HepG2 (cell line): ENCODE measurements around the gene ZFPM1. TPM values are rescaled to one million over a fixed set of nuclear protein-coding genes. Genes with fewer than 3 reads are reported as not detected.

Experiments
- BRCA1 ChIP-seq: sonication (generic); formaldehyde crosslinking; IDR thresholded peaks from 2 replicates; pipeline ENCODE4 v1.4.0; 2020; ENCODE audit warnings: missing genetic modification reagents
- CC2D1A ChIP-seq: sonication (generic); formaldehyde crosslinking; IDR thresholded peaks from 2 replicates; pipeline ENCODE4 v1.8.1; 2023; ENCODE audit warnings: mild to moderate bottlenecking, missing genetic modification reagents
- HCFC1 ChIP-seq: fragments of 150-350 bp; IDR thresholded peaks from 2 replicates; pipeline ENCODE4 v1.6.1; 2014; ENCODE audit warnings: low read depth, low read length
- KLF15 ChIP-seq: sonication (generic); formaldehyde crosslinking; IDR thresholded peaks from 2 replicates; pipeline ENCODE4 v1.8.1; 2023; ENCODE audit warnings: borderline replicate concordance, mild to moderate bottlenecking, inconsistent platforms, missing genetic modification reagents, mixed read lengths
- MED1 ChIP-seq: sonication (generic); formaldehyde crosslinking; IDR thresholded peaks from 2 replicates; pipeline ENCODE4 v1.4.0; 2020; ENCODE audit warnings: missing genetic modification reagents
- MXD4 ChIP-seq: IDR thresholded peaks from 2 replicates; pipeline ENCODE4 v1.6.1; 2016; ENCODE audit warnings: mild to moderate bottlenecking, missing biosample characterization, missing genetic modification reagents
- MYC ChIP-seq: sonication (generic); formaldehyde crosslinking; IDR thresholded peaks from 2 replicates; pipeline ENCODE4 v1.9.0; 2021; ENCODE audit warnings: missing genetic modification reagents, borderline replicate concordance
- NFE2L1 ChIP-seq: sonication (generic); formaldehyde crosslinking; IDR thresholded peaks from 2 replicates; pipeline ENCODE4 v1.4.0; 2020; ENCODE audit warnings: missing genetic modification reagents, mild to moderate bottlenecking, borderline replicate concordance
- RARA ChIP-seq: IDR thresholded peaks from 2 replicates; pipeline ENCODE4 v1.6.1; 2016; ENCODE audit warnings: missing genetic modification reagents, missing compliant biosample characterization
- SIN3B ChIP-seq: fragments of 150-350 bp; IDR thresholded peaks from 2 replicates; pipeline ENCODE4 v1.6.1; 2014; ENCODE audit warnings: low read length
- SRSF1 ChIP-seq: fragments of 200-400 bp; formaldehyde crosslinking; optimal IDR thresholded peaks from 2 replicates; pipeline ENCODE3; 2017; ENCODE audit warnings: mild to moderate bottlenecking, low read depth, low read length, moderate library complexity
- TGIF2 ChIP-seq: IDR thresholded peaks from 2 replicates; pipeline ENCODE4 v1.6.1; 2016; ENCODE audit warnings: control low read depth, missing compliant biosample characterization
- WIZ ChIP-seq: sonication (generic); formaldehyde crosslinking; IDR thresholded peaks from 2 replicates; pipeline ENCODE4 v1.5.1; 2020; ENCODE audit warnings: mild to moderate bottlenecking, missing genetic modification reagents
- ZBTB3 ChIP-seq: sonication (generic); formaldehyde crosslinking; IDR thresholded peaks from 2 replicates; pipeline ENCODE4 v1.4.0; 2020; ENCODE audit warnings: low read depth, mild to moderate bottlenecking, moderate library complexity, missing genetic modification reagents, borderline replicate concordance
- ZNF121 ChIP-seq: sonication (generic); formaldehyde crosslinking; IDR thresholded peaks from 2 replicates; pipeline ENCODE4 v1.5.0; 2020; ENCODE audit warnings: mild to moderate bottlenecking, missing genetic modification reagents
- ZNF143 ChIP-seq: sonication (generic); formaldehyde crosslinking; IDR thresholded peaks from 2 replicates; pipeline ENCODE4 v1.4.0; 2020; ENCODE audit warnings: missing genetic modification reagents
- ZNF343 ChIP-seq: sonication (generic); formaldehyde crosslinking; IDR thresholded peaks from 2 replicates; pipeline ENCODE4 v1.4.0; 2020; ENCODE audit warnings: mild to moderate bottlenecking, missing genetic modification reagents
- ZNF678 ChIP-seq: sonication (generic); formaldehyde crosslinking; IDR thresholded peaks from 2 replicates; pipeline ENCODE4 v1.4.0; 2020; ENCODE audit warnings: mild to moderate bottlenecking, missing genetic modification reagents
- polyA plus RNA-seq, 8 experiments: library from polyadenylated mRNA; depleted of rRNA in 3 of 8; stranded (reverse) in 7 of 8; unstranded in 1 of 8; fragments of >200 nt; fragmentation: Illumina TruSeq in 4 of 8; extraction: Trizol in 4 of 8; gene quantifications; 2 replicates each; pipeline versions ENCODE4 v1.2.1 to v1.2.3, GENCODE V29; 2011 to 2016; ENCODE audit warnings: low read depth in 4 of 8, missing spikeins in 1 of 8, mixed read lengths in 1 of 8; ENCODE audit not compliant: insufficient read depth in 1 of 8
- total RNA-seq, 5 experiments: library from RNA; depleted of rRNA; stranded (reverse); fragments of >200 nt; fragmentation: Illumina TruSeq; extraction: Trizol; gene quantifications; 2 replicates each; pipeline ENCODE4 v1.2.3, GENCODE V29; 2016; ENCODE audit warnings: low read depth in 1 of 5
- TF ChIP-seq, protein P1 (sequence below): sonication (generic); formaldehyde crosslinking; IDR thresholded peaks from 2 replicates; pipeline ENCODE4 v1.8.0; 2022; ENCODE audit warnings: missing genetic modification reagents, mild to moderate bottlenecking, inconsistent platforms, borderline replicate concordance
- TF ChIP-seq, protein P2 (sequence below): sonication (generic); formaldehyde crosslinking; IDR thresholded peaks from 2 replicates; pipeline ENCODE4 v1.8.1; 2023; ENCODE audit warnings: mild to moderate bottlenecking, missing genetic modification reagents, borderline replicate concordance
- TF ChIP-seq, protein P3 (sequence below): sonication (generic); formaldehyde crosslinking; IDR thresholded peaks from 2 replicates; pipeline ENCODE4 v1.4.0; 2020; ENCODE audit warnings: mild to moderate bottlenecking, missing genetic modification reagents
- TF ChIP-seq, protein P4 (sequence below): sonication (generic); formaldehyde crosslinking; conservative IDR thresholded peaks from 2 replicates; pipeline ENCODE4 v1.5.0; 2020; ENCODE audit warnings: missing genetic modification reagents
- TF ChIP-seq, protein P5 (sequence below): sonication (generic); formaldehyde crosslinking; IDR thresholded peaks from 2 replicates; pipeline ENCODE4 v1.4.0; 2020; ENCODE audit warnings: missing genetic modification reagents
- TF ChIP-seq, protein P6 (sequence below): sonication (generic); formaldehyde crosslinking; IDR thresholded peaks from 2 replicates; pipeline ENCODE4 v1.4.0; 2020; ENCODE audit warnings: low read depth, mild to moderate bottlenecking, missing genetic modification reagents
- TF ChIP-seq, protein P7 (sequence below): sonication (generic); formaldehyde crosslinking; IDR thresholded peaks from 2 replicates; pipeline ENCODE4 v1.4.0; 2020; ENCODE audit warnings: missing genetic modification reagents

The ZFPM1 gene
- total and polyA plus RNA-seq, 2 of the 13 experiments (the other 11 are each of a cell fraction or from before 2014, with no cell fraction given), result 1.3 to 3.8 TPM

DNA sequence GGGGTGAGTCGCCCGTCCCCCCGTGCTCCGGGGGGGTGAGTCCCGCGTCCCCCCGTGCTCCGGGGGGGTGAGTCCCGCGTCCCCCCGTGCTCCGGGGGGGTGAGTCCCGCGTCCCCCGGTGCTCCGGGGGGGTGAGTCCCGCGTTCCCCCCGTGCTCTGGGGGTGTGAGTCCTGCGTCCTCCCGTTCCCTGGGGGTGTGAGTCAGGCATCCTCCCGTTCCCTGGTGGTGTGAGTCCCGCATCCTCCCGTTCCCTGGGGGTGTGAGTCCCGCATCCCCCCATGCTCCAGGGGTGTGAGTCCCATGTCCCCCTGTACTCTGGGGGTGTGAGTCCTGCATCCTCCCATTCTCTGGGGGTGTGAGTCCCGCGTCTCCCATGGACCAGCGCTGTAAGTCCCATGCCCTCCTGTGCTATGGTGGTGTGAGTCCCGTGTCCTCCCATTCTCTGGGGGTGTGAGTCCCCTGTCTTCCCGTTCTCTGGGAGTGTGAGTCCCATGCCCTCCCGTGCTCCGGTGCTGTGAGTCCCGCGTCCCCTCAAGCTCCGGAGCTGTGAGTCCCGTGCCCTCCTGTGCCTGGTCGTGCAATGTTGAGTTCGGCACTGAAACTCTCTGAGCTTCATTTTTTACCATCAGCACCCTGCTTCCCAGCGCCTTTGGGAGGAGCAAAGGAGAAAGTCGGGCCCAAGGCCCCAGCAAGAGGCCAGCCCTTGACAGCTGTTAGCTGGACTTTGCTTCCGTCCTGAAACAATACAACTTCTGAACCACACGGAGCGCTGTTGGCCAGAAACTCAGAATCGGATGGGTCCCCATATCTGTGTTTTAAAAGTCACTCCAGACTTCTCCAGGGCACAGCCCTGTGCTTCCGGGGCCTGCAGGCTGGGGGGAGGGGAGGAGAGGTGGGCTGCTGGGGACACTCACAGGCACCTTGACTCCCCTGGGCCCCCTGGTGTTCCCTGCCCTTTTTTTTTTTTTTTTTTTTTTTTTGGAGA is 105.7 kb downstream of the ZFPM1 start (continued):
- TF ChIP-seq, protein P1, sequence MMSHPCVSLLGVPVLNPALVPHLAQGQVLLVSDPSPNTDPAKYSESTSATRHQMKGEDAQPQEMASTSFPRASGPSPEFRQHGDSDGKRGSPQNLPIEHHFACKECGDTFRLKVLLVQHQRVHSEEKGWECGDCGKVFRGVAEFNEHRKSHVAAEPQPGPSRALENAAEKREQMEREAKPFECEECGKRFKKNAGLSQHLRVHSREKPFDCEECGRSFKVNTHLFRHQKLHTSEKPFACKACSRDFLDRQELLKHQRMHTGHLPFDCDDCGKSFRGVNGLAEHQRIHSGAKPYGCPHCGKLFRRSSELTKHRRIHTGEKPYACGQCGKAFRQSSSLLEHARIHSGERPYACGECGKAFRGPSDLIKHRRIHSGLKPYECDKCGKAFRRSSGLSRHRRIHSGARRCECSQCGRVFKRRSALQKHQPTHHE (CRISPR knock-in tag), result no peak
- TF ChIP-seq MXD4 (no peak), MYC (CRISPR knock-in tag) (no peak), SRSF1 (peak; percentile 39), CC2D1A (CRISPR knock-in tag) (no peak), ZNF343 (0 out of 2 replicates have a peak, but pooled peaks have one; percentile 43), BRCA1 (CRISPR knock-in tag) (no peak), ZNF143 (CRISPR knock-in tag) (no peak), ZNF121 (no peak), SIN3B (no peak), KLF15 (CRISPR knock-in tag) (no peak), ZNF678 (no peak), MED1 (CRISPR knock-in tag) (no peak), TGIF2 (CRISPR knock-in tag) (no peak), RARA (CRISPR knock-in tag) (no peak), HCFC1 (no peak), NFE2L1 (CRISPR knock-in tag) (no peak), WIZ (CRISPR knock-in tag) (no peak), ZBTB3 (CRISPR knock-in tag) (no peak)
- TF ChIP-seq, protein P2, sequence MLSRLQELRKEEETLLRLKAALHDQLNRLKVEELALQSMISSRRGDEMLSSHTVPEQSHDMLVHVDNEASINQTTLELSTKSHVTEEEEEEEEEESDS (CRISPR knock-in tag), result no peak
- TF ChIP-seq, protein P3, sequence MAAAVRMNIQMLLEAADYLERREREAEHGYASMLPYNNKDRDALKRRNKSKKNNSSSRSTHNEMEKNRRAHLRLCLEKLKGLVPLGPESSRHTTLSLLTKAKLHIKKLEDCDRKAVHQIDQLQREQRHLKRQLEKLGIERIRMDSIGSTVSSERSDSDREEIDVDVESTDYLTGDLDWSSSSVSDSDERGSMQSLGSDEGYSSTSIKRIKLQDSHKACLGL (CRISPR knock-in tag), result no peak
- TF ChIP-seq, protein P4, sequence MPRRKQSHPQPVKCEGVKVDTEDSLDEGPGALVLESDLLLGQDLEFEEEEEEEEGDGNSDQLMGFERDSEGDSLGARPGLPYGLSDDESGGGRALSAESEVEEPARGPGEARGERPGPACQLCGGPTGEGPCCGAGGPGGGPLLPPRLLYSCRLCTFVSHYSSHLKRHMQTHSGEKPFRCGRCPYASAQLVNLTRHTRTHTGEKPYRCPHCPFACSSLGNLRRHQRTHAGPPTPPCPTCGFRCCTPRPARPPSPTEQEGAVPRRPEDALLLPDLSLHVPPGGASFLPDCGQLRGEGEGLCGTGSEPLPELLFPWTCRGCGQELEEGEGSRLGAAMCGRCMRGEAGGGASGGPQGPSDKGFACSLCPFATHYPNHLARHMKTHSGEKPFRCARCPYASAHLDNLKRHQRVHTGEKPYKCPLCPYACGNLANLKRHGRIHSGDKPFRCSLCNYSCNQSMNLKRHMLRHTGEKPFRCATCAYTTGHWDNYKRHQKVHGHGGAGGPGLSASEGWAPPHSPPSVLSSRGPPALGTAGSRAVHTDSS (CRISPR knock-in tag), result no peak
- TF ChIP-seq, protein P5, sequence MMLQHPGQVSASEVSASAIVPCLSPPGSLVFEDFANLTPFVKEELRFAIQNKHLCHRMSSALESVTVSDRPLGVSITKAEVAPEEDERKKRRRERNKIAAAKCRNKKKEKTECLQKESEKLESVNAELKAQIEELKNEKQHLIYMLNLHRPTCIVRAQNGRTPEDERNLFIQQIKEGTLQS (CRISPR knock-in tag), result no peak
- TF ChIP-seq, protein P6, sequence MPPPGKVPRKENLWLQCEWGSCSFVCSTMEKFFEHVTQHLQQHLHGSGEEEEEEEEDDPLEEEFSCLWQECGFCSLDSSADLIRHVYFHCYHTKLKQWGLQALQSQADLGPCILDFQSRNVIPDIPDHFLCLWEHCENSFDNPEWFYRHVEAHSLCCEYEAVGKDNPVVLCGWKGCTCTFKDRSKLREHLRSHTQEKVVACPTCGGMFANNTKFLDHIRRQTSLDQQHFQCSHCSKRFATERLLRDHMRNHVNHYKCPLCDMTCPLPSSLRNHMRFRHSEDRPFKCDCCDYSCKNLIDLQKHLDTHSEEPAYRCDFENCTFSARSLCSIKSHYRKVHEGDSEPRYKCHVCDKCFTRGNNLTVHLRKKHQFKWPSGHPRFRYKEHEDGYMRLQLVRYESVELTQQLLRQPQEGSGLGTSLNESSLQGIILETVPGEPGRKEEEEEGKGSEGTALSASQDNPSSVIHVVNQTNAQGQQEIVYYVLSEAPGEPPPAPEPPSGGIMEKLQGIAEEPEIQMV, result no peak
- TF ChIP-seq, protein P7, sequence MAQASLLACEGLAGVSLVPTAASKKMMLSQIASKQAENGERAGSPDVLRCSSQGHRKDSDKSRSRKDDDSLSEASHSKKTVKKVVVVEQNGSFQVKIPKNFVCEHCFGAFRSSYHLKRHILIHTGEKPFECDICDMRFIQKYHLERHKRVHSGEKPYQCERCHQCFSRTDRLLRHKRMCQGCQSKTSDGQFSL (CRISPR knock-in tag), result no peak
